A204.1 (cell line): Measurements from ENCODE around the gene NOXRED1.
A peak's percentile ranks its signal among the peaks of the same experiment; 100 is the strongest.
"Not testable (repeated sequence)": the region's sequence is repeated elsewhere in the genome, so short reads cannot be mapped to it uniquely, and the experiment has no call there.

Experiments used
- FAIRE-seq: peaks from 2 replicates; lab custom pipeline; 2012; peaks lifted over from hg19 to GRCh38; lab: Jason Lieb, UNC

The NOXRED1 gene

GRCh38 chr14:77423423-77423822 is at the start of gene NOXRED1:
NOXRED1 (minus strand) TSS chr14:77423523; CDS start chr14:77422889, 634 bp downstream.
- no peak for FAIRE-seq

- FAIRE-seq: no peak
Measured at GRCh38 chr14:77470224-77470870, 47.0 kb upstream of the NOXRED1 start.

GRCh38 chr14:77469539-77469938 is 46.2 kb upstream of the NOXRED1 start:
- FAIRE-seq: no peak

GRCh38 chr14:77469067-77469505 is 45.8 kb upstream of the NOXRED1 start:
- no peak for FAIRE-seq

GRCh38 chr14:77467801-77468200 is 44.5 kb upstream of the NOXRED1 start:
- no peak for FAIRE-seq

GRCh38 chr14:77459072-77459723 is 35.9 kb upstream of the NOXRED1 start:
- FAIRE-seq: no peak

GRCh38 chr14:77458249-77458950 is 35.1 kb upstream of the NOXRED1 start:
- FAIRE-seq: no peak

- peak; percentile 94 for FAIRE-seq
Measured at GRCh38 chr14:77457522-77458248, 34.4 kb upstream of the NOXRED1 start, which contains the start of the genes AHSA1 and VIPAS39. AHSA1 (plus strand) TSS chr14:77458093; CDS start chr14:77458190, 97 bp downstream. VIPAS39 (minus strand) TSS chr14:77457601; CDS start chr14:77454102, 3,499 bp downstream.

- no peak for FAIRE-seq
Measured at GRCh38 chr14:77457115-77457521, 33.8 kb upstream of the NOXRED1 start.

- no peak for FAIRE-seq
Measured at GRCh38 chr14:77455966-77456640, 32.8 kb upstream of the NOXRED1 start.

GRCh38 chr14:77442196-77442595 is 18.9 kb upstream of the NOXRED1 start:
- FAIRE-seq: no peak

- no peak for FAIRE-seq
Measured at GRCh38 chr14:77439861-77440260, 16.5 kb upstream of the NOXRED1 start.

- peak; percentile 54 for FAIRE-seq
Measured at GRCh38 chr14:77438596-77438995, 15.3 kb upstream of the NOXRED1 start.

- no peak for FAIRE-seq
Measured at GRCh38 chr14:77436042-77436441, 12.7 kb upstream of the NOXRED1 start.

GRCh38 chr14:77426396-77426795 is 3.1 kb upstream of the NOXRED1 start:
- FAIRE-seq: no peak

GRCh38 chr14:77424862-77425261 is 1.5 kb upstream of the NOXRED1 start:
- no peak for FAIRE-seq

- no peak for FAIRE-seq
Measured at GRCh38 chr14:77421201-77421600, 2.1 kb downstream of the NOXRED1 start.

GRCh38 chr14:77416836-77417235 is 6.5 kb downstream of the NOXRED1 start:
- no peak for FAIRE-seq

- FAIRE-seq: not testable (repeated sequence)
Measured at GRCh38 chr14:77416098-77416497, 7.2 kb downstream of the NOXRED1 start.

GRCh38 chr14:77415403-77416030 is 7.8 kb downstream of the NOXRED1 start:
- not testable (repeated sequence) for FAIRE-seq

- no peak for FAIRE-seq
Measured at GRCh38 chr14:77409131-77409533, 14.2 kb downstream of the NOXRED1 start.
